GM12874 (cell line): Measurements from ENCODE around the gene PERM1.

ENCODE experiments used
- TF ChIP-seq, protein P1 (sequence below): IDR thresholded peaks from 2 replicates; pipeline ENCODE4 v1.5.1; 2011; ENCODE audit warnings: low read depth, mild to moderate bottlenecking, control low read depth, low read length, moderate library complexity; ENCODE audit not compliant: insufficient read depth

The PERM1 gene

DNA sequence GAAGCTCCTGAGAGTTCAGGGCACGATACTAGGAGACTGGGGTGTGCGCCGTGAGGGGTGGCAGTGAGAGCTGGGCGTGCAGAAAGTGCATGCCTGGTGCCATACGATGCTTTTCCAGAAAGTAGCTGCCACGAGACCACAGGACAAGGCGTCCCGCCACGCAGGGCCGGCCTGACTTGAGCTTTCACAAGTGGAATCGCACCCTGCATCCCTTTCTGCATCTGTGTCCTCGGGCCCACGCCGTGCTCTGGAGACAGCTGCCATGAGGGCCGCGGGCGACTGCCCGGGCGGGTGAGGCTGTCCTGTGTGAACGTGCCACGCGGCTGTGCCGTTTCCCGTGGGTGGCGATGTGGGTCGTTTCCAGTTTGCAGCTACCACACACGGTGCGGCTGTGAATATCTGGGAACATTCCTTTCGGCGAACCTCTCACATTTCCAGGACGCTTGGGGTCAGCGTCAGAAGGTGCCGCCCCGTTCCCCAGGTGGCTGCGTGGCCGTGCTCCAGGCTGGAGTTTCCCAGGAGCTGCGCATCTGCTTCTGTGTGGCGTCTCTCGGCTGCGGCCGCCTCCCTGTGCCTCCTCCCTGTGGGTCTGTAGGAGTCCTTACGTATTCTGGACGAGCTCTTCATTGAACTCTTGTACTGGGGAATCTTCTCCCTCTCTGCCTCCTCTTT lies 1.0 kb upstream of the PERM1 start:
- TF ChIP-seq, protein P1, sequence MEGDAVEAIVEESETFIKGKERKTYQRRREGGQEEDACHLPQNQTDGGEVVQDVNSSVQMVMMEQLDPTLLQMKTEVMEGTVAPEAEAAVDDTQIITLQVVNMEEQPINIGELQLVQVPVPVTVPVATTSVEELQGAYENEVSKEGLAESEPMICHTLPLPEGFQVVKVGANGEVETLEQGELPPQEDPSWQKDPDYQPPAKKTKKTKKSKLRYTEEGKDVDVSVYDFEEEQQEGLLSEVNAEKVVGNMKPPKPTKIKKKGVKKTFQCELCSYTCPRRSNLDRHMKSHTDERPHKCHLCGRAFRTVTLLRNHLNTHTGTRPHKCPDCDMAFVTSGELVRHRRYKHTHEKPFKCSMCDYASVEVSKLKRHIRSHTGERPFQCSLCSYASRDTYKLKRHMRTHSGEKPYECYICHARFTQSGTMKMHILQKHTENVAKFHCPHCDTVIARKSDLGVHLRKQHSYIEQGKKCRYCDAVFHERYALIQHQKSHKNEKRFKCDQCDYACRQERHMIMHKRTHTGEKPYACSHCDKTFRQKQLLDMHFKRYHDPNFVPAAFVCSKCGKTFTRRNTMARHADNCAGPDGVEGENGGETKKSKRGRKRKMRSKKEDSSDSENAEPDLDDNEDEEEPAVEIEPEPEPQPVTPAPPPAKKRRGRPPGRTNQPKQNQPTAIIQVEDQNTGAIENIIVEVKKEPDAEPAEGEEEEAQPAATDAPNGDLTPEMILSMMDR = no peak

DNA sequence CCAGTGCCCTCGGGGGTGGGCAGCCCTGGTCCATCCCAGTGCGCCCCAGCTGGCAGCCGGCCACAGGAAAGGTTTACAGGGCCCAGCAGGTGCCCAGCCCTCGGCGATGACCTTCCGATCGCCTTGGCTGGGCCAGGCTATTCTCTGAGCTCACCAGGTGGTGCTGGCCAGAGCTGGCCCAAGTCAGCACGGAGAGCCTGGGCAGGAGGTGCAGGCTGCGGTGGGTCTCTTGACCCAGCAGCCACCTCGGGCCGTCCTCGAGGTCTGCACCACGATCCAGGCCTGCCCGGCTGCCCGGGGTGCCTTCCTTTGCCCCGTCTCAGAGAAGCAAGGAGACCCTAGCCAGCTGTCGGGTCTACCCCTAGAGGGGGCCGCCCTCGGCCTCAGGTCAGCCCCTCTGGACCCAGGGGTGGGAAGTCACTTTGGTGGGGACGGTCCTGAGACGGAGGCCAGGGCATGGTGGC lies 370 bp downstream of the PERM1 start:
- TF ChIP-seq, protein P1 = no peak

DNA sequence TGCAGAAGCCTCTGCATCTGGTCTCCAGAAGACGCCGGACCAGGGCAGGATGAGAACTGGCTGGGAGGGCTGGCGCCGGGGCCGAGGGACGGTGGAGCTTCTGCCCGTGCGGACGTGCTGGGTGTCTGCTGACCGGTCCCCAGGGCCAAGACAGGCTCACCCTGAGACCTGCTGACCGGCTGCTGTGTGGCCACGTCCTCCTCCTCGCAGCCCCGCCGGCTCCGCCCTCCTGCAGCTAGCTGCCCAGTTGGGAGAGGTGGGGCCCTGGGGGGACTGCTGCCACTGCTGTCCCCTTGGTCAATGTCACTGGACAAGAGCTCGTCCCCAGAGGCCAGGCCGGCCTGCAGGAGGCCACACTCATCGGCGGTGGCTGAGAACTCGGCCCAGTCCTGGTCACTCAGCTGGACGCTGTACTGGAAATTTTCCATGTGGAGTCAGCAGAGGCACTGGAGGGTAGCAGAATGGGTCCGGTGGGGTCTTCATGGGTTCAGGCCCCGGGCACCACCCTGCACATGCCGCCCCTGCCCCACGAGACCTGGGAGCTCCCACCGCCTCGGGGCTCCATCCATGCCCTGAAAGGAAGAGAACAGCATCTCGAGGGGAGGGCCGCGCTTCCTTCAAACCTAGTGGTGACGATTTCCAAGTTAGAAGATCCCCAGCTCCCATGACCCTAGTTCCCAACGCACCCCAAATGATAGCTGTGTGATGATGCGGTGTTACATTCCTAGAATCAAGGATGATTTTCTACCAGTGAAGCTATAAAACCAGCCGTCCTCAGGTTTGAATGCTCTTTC lies 1.1 kb downstream of the PERM1 start:
- TF ChIP-seq, protein P1 = no peak

DNA sequence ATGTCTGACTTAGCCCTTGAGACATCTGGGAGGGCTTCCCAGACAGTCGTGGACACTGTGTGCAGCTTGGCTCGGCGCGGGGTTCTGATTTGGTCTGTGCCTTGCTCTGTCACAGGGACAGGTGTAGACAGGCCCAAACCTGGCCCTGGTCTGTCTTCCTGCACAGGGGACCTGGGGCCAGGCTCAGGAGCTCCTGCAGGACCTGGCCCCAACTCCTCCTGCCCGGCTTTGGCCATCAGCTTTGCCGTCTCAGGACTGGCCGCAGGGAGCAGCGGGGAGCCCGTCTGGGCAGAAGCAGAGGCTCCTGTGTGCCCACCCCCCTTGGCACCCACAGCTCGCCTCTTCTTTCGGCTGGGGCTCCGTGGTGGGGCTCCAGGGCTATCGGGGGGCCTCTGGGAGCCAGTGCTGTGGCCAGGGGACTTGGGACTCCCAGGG lies 1.7 kb downstream of the PERM1 start:
- TF ChIP-seq, protein P1 = no peak

DNA sequence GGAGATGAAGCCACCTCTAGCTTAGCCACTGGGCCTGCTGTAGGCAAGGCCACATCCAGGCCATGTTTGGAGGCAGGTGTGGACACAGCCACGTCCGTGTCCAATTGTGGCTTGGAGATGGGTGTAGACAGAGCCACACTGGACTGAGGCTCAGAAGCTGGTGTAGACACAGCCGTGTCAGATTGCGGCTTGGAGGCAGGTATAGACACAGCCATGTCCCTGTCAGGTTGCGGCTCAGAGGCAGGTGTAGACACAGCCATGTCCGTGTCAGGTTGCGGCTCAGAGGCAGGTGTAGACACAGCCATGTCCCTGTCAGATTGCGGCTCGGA lies 2.2 kb downstream of the PERM1 start:
- TF ChIP-seq, protein P1 = no peak

DNA sequence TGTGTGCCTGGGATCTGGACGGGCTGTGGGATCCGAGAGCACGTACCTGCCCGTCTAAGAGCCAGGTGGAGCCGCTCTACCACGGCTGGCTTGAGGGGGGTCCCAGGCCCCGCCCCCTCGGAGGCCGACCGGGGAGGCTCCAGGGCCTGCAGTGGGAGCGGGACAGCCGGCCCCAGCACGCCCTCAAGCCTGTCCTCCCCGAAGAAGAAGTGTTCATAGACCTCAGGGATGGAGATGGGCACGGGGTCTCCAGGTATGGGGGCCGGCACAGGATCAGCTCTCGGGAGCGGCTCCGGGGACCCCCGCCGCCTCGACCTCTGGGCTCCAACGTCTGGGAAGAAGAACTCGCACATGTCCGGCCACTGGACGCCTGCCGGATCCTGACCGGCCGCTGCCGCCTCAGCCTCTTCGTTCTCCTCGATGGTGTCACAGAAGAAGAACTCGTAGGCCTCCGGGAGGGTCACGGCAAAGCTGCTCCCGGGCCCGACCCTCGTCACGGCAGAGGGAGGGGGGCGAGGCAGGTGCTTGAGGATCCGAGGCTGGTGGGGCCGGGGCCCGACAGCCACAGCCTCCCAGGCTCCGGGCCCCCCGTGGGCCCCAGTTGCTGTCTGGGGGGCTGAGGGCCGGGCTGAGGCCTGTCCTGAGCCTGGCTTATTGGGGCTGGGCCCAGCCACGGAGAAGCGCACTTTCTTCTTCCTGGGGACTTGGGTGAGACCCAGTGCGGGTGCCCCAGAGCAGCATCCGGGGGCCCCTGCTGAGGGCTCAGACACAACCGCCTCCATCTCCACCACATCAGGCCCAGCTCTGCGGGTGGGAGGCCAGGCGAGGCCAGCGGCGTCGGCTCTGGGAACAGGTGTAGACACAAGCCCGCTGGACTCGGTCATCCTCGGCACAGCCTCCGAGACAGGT lies 2.8 kb downstream of the PERM1 start:
- TF ChIP-seq, protein P1 = no peak
